K562 (cell line): Measurements from ENCODE around the gene WNT11. TPM values are rescaled to one million over a fixed set of nuclear protein-coding genes. Genes with fewer than 3 reads are reported as not detected.
A peak's percentile ranks its signal among the peaks of the same experiment; 100 is the strongest.

Experiments used
- ATAC-seq: fragments of 200-7000 bp; cut with Tn5 transposase; 3 replicates; pipeline ENCODE4 v1.9.1; 2020; ENCODE audit warnings: moderate library complexity
- BruUV-seq: library from RNA; stranded (reverse); fragments of 400-500 nt; replicated peaks from 2 replicates; lab custom pipeline; 2021; lab: Mats Ljungman, UMichigan
- CTCF ChIA-PET: fragments of 300-600 bp; formaldehyde crosslinking; extraction: SDS; loops from one replicate; lab custom pipeline; 2021; ENCODE audit warnings: low intra/inter-chr PET ratio; lab: Yijun Ruan, JAX
- POLR2A ChIA-PET: fragments of 300-600, 350-650 bp; sonication (Branson Sonifier 250); formaldehyde crosslinking; extraction: SDS; loops from one replicate; lab custom pipeline; 2021; ENCODE audit warnings: antibody characterized with exemption, inconsistent platforms; lab: Yijun Ruan, JAX
- DNase-seq, 4 experiments: peaks; one replicate each; pipeline versions ENCODE4 v3.0.0 to v3.0.0-alpha.2; 2011 to 2018; ENCODE audit warnings: low spot score in 3 of 4, mixed read lengths in 3 of 4; ENCODE audit errors: extremely low read depth in 1 of 4
- FAIRE-seq: peaks from 2 replicates; lab custom pipeline; 2011; peaks lifted over from hg19 to GRCh38; lab: Jason Lieb, UNC
- H2AFZ ChIP-seq: 2 replicates; pipeline ENCODE4 v1.6.0; 2011; ENCODE audit warnings: low read depth, low read length, control low read depth, inconsistent platforms
- H3K27ac ChIP-seq: fragments of 200-600 bp; 3 replicates; pipeline ENCODE4 v1.8.0; 2011; ENCODE audit warnings: low read depth, mild to moderate bottlenecking, control low read depth, inconsistent platforms, low read length, moderate library complexity, mixed read lengths; ENCODE audit errors: extremely low read depth
- H3K27me3 ChIP-seq, 2 experiments: fragments of 300-600 bp in 1 of 2; 2 replicates in 1 of 2; 3 replicates in 1 of 2; pipeline versions ENCODE4 v1.6.0 to v1.8.0; 2011; ENCODE audit warnings: inconsistent platforms in 2 of 2, low read length in 2 of 2, mild to moderate bottlenecking in 1 of 2, mixed read lengths in 1 of 2, moderate library complexity in 1 of 2; ENCODE audit not compliant: control insufficient read depth in 2 of 2, insufficient read depth in 2 of 2
- H3K36me3 ChIP-seq: fragments of 300-600 bp; 3 replicates; pipeline ENCODE4 v1.8.0; 2011; ENCODE audit warnings: mild to moderate bottlenecking, low read length, inconsistent platforms; ENCODE audit not compliant: control insufficient read depth, insufficient read depth
- H3K4me1 ChIP-seq, 2 experiments: fragments of 200-600 bp in 1 of 2; replicated peaks in 1 of 2; 2 replicates in 1 of 2; 3 replicates in 1 of 2; pipeline versions ENCODE4 v1.5.1 to v1.8.0; 2011; ENCODE audit warnings: inconsistent platforms in 2 of 2, low read length in 2 of 2, mild to moderate bottlenecking in 1 of 2, mixed read lengths in 1 of 2, moderate library complexity in 1 of 2; ENCODE audit not compliant: control insufficient read depth in 2 of 2, insufficient read depth in 2 of 2
- H3K4me2 ChIP-seq: 2 replicates; pipeline ENCODE4 v1.6.1; 2011; ENCODE audit warnings: low read length, control low read depth, inconsistent platforms, mixed read lengths; ENCODE audit not compliant: insufficient read depth
- H3K4me3 ChIP-seq: fragments of 200-600 bp; sonication (generic), shearing (Covaris generic); 2 replicates; pipeline ENCODE4 v1.5.1; 2016; ENCODE audit warnings: control low read depth, inconsistent platforms
- H3K79me2 ChIP-seq: fragments of 200-600 bp; 3 replicates; pipeline ENCODE4 v1.8.0; 2011; ENCODE audit warnings: low read length, inconsistent platforms; ENCODE audit not compliant: control insufficient read depth, insufficient read depth
- H3K9ac ChIP-seq, 2 experiments: 2 replicates each; pipeline versions ENCODE4 v1.6.0 to v1.6.1; 2011; ENCODE audit warnings: low read depth in 2 of 2, low read length in 2 of 2, control low read depth in 1 of 2, inconsistent platforms in 1 of 2, mild to moderate bottlenecking in 1 of 2, mixed read lengths in 1 of 2; ENCODE audit not compliant: insufficient read depth in 1 of 2
- H3K9me1 ChIP-seq: one replicate; pipeline ENCODE4 v1.6.0; 2011; ENCODE audit warnings: inconsistent platforms, mild to moderate bottlenecking, low read length, moderate library complexity; ENCODE audit not compliant: control insufficient read depth, insufficient read depth
- H3K9me3 ChIP-seq: replicated peaks from 2 replicates; pipeline ENCODE4 v1.5.1; 2011; ENCODE audit warnings: low read depth, low read length, inconsistent platforms; ENCODE audit not compliant: control insufficient read depth, insufficient read depth
- H4K20me1 ChIP-seq: replicated peaks from 2 replicates; pipeline ENCODE4 v1.6.1; 2011; ENCODE audit warnings: low read length, inconsistent platforms, mixed read lengths; ENCODE audit not compliant: control insufficient read depth, insufficient read depth
- BHLHE40 ChIP-seq: IDR thresholded peaks from 2 replicates; pipeline ENCODE4 v1.6.1; 2011; ENCODE audit warnings: low read length, improper control_type of control experiment
- ETV5 ChIP-seq: sonication (generic); formaldehyde crosslinking; IDR thresholded peaks from 2 replicates; pipeline ENCODE4 v1.4.0; 2020; ENCODE audit warnings: low read depth, mild to moderate bottlenecking, missing genetic modification reagents
- HCFC1 ChIP-seq: IDR thresholded peaks from 2 replicates; pipeline ENCODE4 v1.6.1; 2012; ENCODE audit warnings: low read depth, low read length, improper control_type of control experiment
- KDM1A ChIP-seq, 2 experiments: fragments of 450-650 bp; IDR thresholded peaks; 2 replicates each; pipeline ENCODE4 v1.6.1; 2016; ENCODE audit warnings: mild to moderate bottlenecking in 2 of 2
- TCF3 ChIP-seq: sonication (generic); formaldehyde crosslinking; IDR thresholded peaks from 2 replicates; pipeline ENCODE4 v1.4.0; 2020; ENCODE audit warnings: mild to moderate bottlenecking, missing genetic modification reagents
- ZNF512 ChIP-seq: IDR thresholded peaks from 2 replicates; pipeline ENCODE4 v1.6.1; 2016; ENCODE audit warnings: missing genetic modification characterization, missing compliant biosample characterization
- ZZZ3 ChIP-seq: fragments of 450-650 bp; IDR thresholded peaks from 2 replicates; pipeline ENCODE4 v1.6.1; 2016; ENCODE audit warnings: antibody characterized with exemption, mild to moderate bottlenecking, moderate library complexity
- WGBS: fragments of 100-300 bp; shearing (Covaris generic); methylation state at CpG from one replicate; pipeline ENCODE4 v1.1.6; 2016; ENCODE audit warnings: low coverage, mixed read lengths; ENCODE audit not compliant: insufficient coverage; ENCODE audit errors: missing lambda C conversion rate; 5-methylcytosine and 5-hydroxymethylcytosine counted together
- in situ Hi-C: fragments of 300-500 bp; cut with MboI; formaldehyde crosslinking; loops from 4 replicates; pipeline ENCODE4 v1.15.0; 2018; ENCODE audit warnings: inconsistent platforms, mixed read lengths
- intact Hi-C: fragments of 100-400 bp; cut with micrococcal nuclease; formaldehyde crosslinking; loops from 2 replicates; pipeline ENCODE4 v1.14.2; 2022
- polyA plus RNA-seq, 8 experiments: library from polyadenylated mRNA; depleted of rRNA in 4 of 8; stranded (reverse) in 5 of 8; unstranded in 3 of 8; fragments of >200 nt; fragmentation: Nextera tagmentation in 2 of 8; fragmentation: Illumina TruSeq in 1 of 8; extraction: Ambion mirVana in 2 of 8; extraction: Trizol in 1 of 8; gene quantifications; 2 replicates each; pipeline versions ENCODE4 v1.2.1 to v1.2.3, GENCODE V29; 2011 to 2014; ENCODE audit warnings: inconsistent platforms in 1 of 8, missing spikeins in 1 of 8
- total RNA-seq, 7 experiments: library from RNA; depleted of rRNA in 6 of 7; stranded (reverse); fragments of >200 nt in 6 of 7; fragmentation: Illumina TruSeq in 2 of 7; extraction: Trizol in 2 of 7; gene quantifications; 2 replicates each; pipeline versions ENCODE4 v1.2.1 to v1.2.3, GENCODE V29; 2011 to 2021; ENCODE audit warnings: low replicate concordance in 1 of 7
- TF ChIP-seq, protein P1 (sequence below), 2 experiments: fragments of 200-800 bp in 1 of 2; sonication (Bioruptor generic) in 1 of 2; sonication (generic) in 1 of 2; formaldehyde crosslinking in 1 of 2; IDR thresholded peaks in 1 of 2; conservative IDR thresholded peaks in 1 of 2; 2 replicates each; pipeline versions ENCODE4 v1.5.0 to v1.6.1; 2016 to 2020; ENCODE audit warnings: missing compliant biosample characterization in 1 of 2, missing genetic modification characterization in 1 of 2, missing genetic modification reagents in 1 of 2

WNT11 gene
- total and polyA plus RNA-seq, 9 of the 15 experiments (the other 6 are each of a cell fraction or from before 2014, with no cell fraction given), result 0.03 to 0.20 (median 0.09) TPM; not detected in 4

DNA sequence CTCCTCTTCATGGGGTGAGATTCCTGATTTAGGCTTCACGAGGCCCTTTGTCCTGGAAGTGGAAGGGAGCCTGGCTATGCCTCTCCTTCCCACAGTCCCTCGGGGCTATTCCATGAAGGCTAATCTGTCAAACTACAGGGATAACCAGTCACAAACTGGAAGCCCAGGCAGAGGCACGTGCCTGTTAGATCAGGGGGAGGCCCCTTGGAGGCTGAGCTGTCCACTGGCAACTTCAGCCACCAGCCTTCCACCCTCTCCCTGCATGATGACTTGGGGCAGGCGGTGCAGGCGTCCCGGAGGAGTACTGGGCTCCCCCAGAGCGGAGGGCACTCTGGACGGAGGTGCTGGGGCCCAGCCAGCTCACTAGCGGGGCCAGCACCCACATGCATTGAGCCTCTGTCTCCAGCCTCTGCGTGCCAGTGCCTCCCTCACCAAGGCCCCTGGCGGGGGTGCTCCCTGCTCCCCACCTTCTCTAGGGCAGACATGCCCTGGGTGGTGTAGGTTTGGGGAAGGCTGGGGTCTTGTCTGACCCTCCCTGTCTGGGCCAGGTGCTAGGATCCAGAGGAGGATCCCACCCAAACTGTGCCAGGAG lies 42.9 kb downstream of the WNT11 start:
- TF ChIP-seq BHLHE40, result peak; percentile 31; the same call in 1 of the 2 replicates
- TF ChIP-seq HCFC1, result no peak

GRCh38 chr11:76162336-76163288 lies 43.7 kb downstream of the WNT11 start:
- Histone ChIP-seq H3K9me1 (no peaks in the 10 kb centered on the region), H4K20me1 (peaks cover 7% of the 10 kb centered on the region), H2AFZ (no peak overlapping the region), H3K4me1 (peaks cover 17 to 43% of the 10 kb centered on the region in 2 experiments; a peak in 4 of 5 replicates), H3K27ac (no peak overlapping the region), H3K4me3 (no peak overlapping the region), H3K79me2 (no peaks in the 10 kb centered on the region), H3K9ac (no peak overlapping the region), H3K4me2 (no peak overlapping the region), H3K36me3 (no peaks in the 10 kb centered on the region), H3K27me3 (peaks cover 14 to 52% of the 10 kb centered on the region in 2 experiments), H3K9me3 (no peaks in the 10 kb centered on the region)
- FAIRE-seq, result peak; percentile 63
- intact Hi-C loops, result no loop called here
- 40% methylated on average over 13 of the region's 15 CpGs for WGBS
- BruUV-seq, result no TSS peak
- CTCF ChIA-PET, result no interaction called here
- in situ Hi-C loops, result no loop called here
- POLR2A ChIA-PET, result interaction anchor here (0.6 to 0.7 kb wide), 2 partner anchors 15 to 1472 kb away, joined by 3 to 5 read pairs; no protein-coding TSS in a partner anchor
- ATAC-seq, result peak; percentile 8; the same call in 2 of the 3 replicates
- DNase-seq, result peak in 3 of 4 experiments; percentile 43 to 58 (median 56)
- TF ChIP-seq KDM1A (IDR thresholded peaks at IDR 0.05) (peak; percentile 82 to 86), TCF3 (CRISPR knock-in tag) (peak; percentile 55), ZNF512 (tag) (no peak), ETV5 (CRISPR knock-in tag) (0 out of 2 replicates have a peak, but pooled peaks have one; percentile 22), ZZZ3 (no peak)
- TF ChIP-seq, protein P1, sequence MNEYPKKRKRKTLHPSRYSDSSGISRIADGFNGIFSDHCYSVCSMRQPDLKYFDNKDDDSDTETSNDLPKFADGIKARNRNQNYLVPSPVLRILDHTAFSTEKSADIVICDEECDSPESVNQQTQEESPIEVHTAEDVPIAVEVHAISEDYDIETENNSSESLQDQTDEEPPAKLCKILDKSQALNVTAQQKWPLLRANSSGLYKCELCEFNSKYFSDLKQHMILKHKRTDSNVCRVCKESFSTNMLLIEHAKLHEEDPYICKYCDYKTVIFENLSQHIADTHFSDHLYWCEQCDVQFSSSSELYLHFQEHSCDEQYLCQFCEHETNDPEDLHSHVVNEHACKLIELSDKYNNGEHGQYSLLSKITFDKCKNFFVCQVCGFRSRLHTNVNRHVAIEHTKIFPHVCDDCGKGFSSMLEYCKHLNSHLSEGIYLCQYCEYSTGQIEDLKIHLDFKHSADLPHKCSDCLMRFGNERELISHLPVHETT (CRISPR knock-in tag; conservative IDR thresholded peaks at IDR 0.05 in 1 of 2, IDR thresholded peaks at IDR 0.05 in 1 of 2), result no peak

More for the DNA sequence above, 42.9 kb downstream of the WNT11 start:
- Histone ChIP-seq H3K9me3 (no peaks in the 10 kb centered on the region), H3K27ac (no peak overlapping the region), H4K20me1 (peaks cover 6% of the 10 kb centered on the region), H3K79me2 (no peaks in the 10 kb centered on the region), H3K4me3 (no peak overlapping the region), H3K36me3 (no peaks in the 10 kb centered on the region), H3K27me3 (peaks cover 12 to 48% of the 10 kb centered on the region in 2 experiments), H3K9me1 (no peaks in the 10 kb centered on the region), H3K9ac (no peak overlapping the region), H3K4me2 (no peak overlapping the region), H3K4me1 (peaks cover 19 to 46% of the 10 kb centered on the region in 2 experiments), H2AFZ (no peak overlapping the region)
- DNase-seq (no peak), ATAC-seq (no peak), FAIRE-seq (no peak)
- intact Hi-C loops (no loop called here), in situ Hi-C loops (no loop called here)
- no TSS peak for BruUV-seq
- ChIA-PET POLR2A (interaction anchor here (0.6 to 0.7 kb wide), 2 partner anchors 14 to 1471 kb away, joined by 3 to 5 read pairs; no protein-coding TSS in a partner anchor), CTCF (no interaction called here)
- 44% methylated on average over 6 of the region's 11 CpGs for WGBS
